Measurements from ENCODE around the gene SMG7.

The SMG7 gene

GRCh38 chr1:183520379-183520778, 48.1 kb downstream of the SMG7 start:
- no peak for TF ChIP-seq CTCF (IDR thresholded peaks at IDR 0.05; ENCODE audit: low read length)
- no peak for TF ChIP-seq EZH2 (IDR thresholded peaks at IDR 0.05; ENCODE audit: borderline replicate concordance, low read length)
- no peak overlapping the region for H2AFZ ChIP-seq (ENCODE audit: low read length)
- H3K9me2 ChIP-seq (ENCODE audit: low read depth, low read length): no peaks in the 10 kb centered on the region
- H3K4me1 ChIP-seq (ENCODE audit: insufficient read depth, low read length, severe bottlenecking): no peaks in the 10 kb centered on the region
- no peak overlapping the region for H3K27ac ChIP-seq (ENCODE audit: low read depth, low read length, poor library complexity, severe bottlenecking)
- no peaks in the 10 kb centered on the region for H3K9me3 ChIP-seq (ENCODE audit: low read length)
- no peak overlapping the region for H3K9ac ChIP-seq (ENCODE audit: low read length)
- H3K4me3 ChIP-seq (ENCODE audit: low read depth, low read length, poor library complexity, severe bottlenecking): no peak overlapping the region
- H4K20me1 ChIP-seq (ENCODE audit: insufficient read depth, low read length): no peaks in the 10 kb centered on the region; the same call in 1 of the 2 replicates
- H3K36me3 ChIP-seq (ENCODE audit: insufficient read depth, low read length): peaks cover 76% of the 10 kb centered on the region
- H3K4me2 ChIP-seq (ENCODE audit: low read length): no peak overlapping the region
- H3F3A ChIP-seq (ENCODE audit: insufficient read depth, low read length): no peaks in the 10 kb centered on the region
- no peaks in the 10 kb centered on the region for H3K79me2 ChIP-seq (ENCODE audit: insufficient read depth, low read length)
- no peaks in the 10 kb centered on the region for H3K27me3 ChIP-seq (ENCODE audit: insufficient read depth, low read length)

GRCh38 chr1:183522104-183522503, 49.8 kb downstream of the SMG7 start:
- H3K36me3 ChIP-seq (ENCODE audit: insufficient read depth, low read length): peaks cover 72% of the 10 kb centered on the region
- peaks cover 1% of the 10 kb centered on the region; the same call in 1 of the 2 replicates for H3F3A ChIP-seq (ENCODE audit: insufficient read depth, low read length)
- no peak overlapping the region for H3K4me2 ChIP-seq (ENCODE audit: low read length)
- H3K27me3 ChIP-seq (ENCODE audit: insufficient read depth, low read length): no peaks in the 10 kb centered on the region
- no peak for TF ChIP-seq EZH2 (IDR thresholded peaks at IDR 0.05; ENCODE audit: borderline replicate concordance, low read length)
- TF ChIP-seq CTCF (IDR thresholded peaks at IDR 0.05; ENCODE audit: low read length): no peak
- H3K9me2 ChIP-seq (ENCODE audit: low read depth, low read length): no peaks in the 10 kb centered on the region
- no peak overlapping the region for H3K27ac ChIP-seq (ENCODE audit: low read depth, low read length, poor library complexity, severe bottlenecking)
- H3K4me3 ChIP-seq (ENCODE audit: low read depth, low read length, poor library complexity, severe bottlenecking): no peak overlapping the region
- no peaks in the 10 kb centered on the region for H3K79me2 ChIP-seq (ENCODE audit: insufficient read depth, low read length)
- no peaks in the 10 kb centered on the region for H3K9me3 ChIP-seq (ENCODE audit: low read length)
- H3K9ac ChIP-seq (ENCODE audit: low read length): no peak overlapping the region
- no peaks in the 10 kb centered on the region; the same call in 1 of the 2 replicates for H4K20me1 ChIP-seq (ENCODE audit: insufficient read depth, low read length)
- no peaks in the 10 kb centered on the region for H3K4me1 ChIP-seq (ENCODE audit: insufficient read depth, low read length, severe bottlenecking)
- no peak overlapping the region for H2AFZ ChIP-seq (ENCODE audit: low read length)

- no peaks in the 10 kb centered on the region for H3K9me2 ChIP-seq (ENCODE audit: low read depth, low read length)
- H3K4me1 ChIP-seq (ENCODE audit: insufficient read depth, low read length, severe bottlenecking): no peaks in the 10 kb centered on the region
- peaks cover 4% of the 10 kb centered on the region; the same call in 1 of the 2 replicates for H3F3A ChIP-seq (ENCODE audit: insufficient read depth, low read length)
- TF ChIP-seq CTCF (IDR thresholded peaks at IDR 0.05; ENCODE audit: low read length): no peak
- TF ChIP-seq EZH2 (IDR thresholded peaks at IDR 0.05; ENCODE audit: borderline replicate concordance, low read length): no peak
- H3K4me3 ChIP-seq (ENCODE audit: low read depth, low read length, poor library complexity, severe bottlenecking): no peak overlapping the region
- H3K27me3 ChIP-seq (ENCODE audit: insufficient read depth, low read length): no peaks in the 10 kb centered on the region
- H2AFZ ChIP-seq (ENCODE audit: low read length): no peak overlapping the region
- peaks cover 74% of the 10 kb centered on the region for H3K36me3 ChIP-seq (ENCODE audit: insufficient read depth, low read length)
- H3K9ac ChIP-seq (ENCODE audit: low read length): no peak overlapping the region
- H3K4me2 ChIP-seq (ENCODE audit: low read length): no peak overlapping the region
- H3K27ac ChIP-seq (ENCODE audit: low read depth, low read length, poor library complexity, severe bottlenecking): no peak overlapping the region
- H4K20me1 ChIP-seq (ENCODE audit: insufficient read depth, low read length): no peaks in the 10 kb centered on the region
- H3K9me3 ChIP-seq (ENCODE audit: low read length): no peaks in the 10 kb centered on the region
- no peaks in the 10 kb centered on the region for H3K79me2 ChIP-seq (ENCODE audit: insufficient read depth, low read length)
Measured at GRCh38 chr1:183528577-183528976, 56.3 kb downstream of the SMG7 start.
